HL-60/S4 (cell line): Measurements from ENCODE around the gene TSHZ1.
"Not testable (repeated sequence)": the region's sequence is repeated elsewhere in the genome, so short reads cannot be mapped to it uniquely, and the experiment has no call there.

Experiments used
- in situ Hi-C: fragments of 300-500 bp; cut with MboI; formaldehyde crosslinking; loops from 2 replicates; pipeline ENCODE4 v1.14.3; 2022; ENCODE audit warnings: low sequenced_read_pairs

TSHZ1 gene

DNA sequence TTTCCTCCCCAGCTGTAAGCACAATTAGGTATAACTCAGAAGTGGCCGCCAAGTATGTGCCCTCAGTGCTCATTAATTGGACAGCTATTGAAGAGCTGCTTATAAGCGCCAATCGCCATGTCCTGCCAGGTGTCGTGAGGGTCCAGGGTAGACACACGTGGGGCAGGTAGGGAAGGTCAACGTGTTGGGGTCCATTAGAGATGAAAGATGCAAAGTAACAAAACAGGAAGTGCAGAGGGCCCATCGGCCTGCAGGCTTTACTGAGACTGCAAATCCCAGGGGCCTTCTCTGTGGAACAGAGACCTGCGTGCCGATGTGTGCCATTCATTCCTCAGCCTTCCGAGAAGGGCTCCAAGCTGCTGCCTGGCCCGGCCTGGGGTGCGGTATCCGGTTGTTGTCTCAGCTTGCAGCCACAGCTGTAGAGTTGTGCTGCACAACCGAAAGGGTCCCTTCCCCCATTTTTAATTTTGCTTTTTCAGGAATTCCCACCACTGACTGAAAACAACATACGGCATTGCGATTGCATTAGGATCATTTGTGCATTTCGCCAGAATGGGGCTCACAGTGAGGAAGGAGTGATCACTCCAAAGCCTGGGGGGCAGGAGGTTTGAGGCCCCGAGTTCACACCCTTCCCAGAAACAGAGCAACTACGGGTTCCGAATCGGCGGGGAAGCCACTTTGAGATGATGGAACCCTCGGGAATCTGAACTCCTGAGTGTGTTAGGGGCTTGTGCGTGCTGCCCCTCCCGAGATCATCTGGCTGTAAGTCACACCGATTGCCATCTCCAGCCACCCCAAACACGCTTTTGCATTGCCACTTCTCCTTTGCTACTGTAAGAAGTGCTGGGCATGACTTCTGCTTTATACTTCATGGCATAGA, 94.3 kb downstream of the TSHZ1 start:
- in situ Hi-C loops, result no loop called here

DNA sequence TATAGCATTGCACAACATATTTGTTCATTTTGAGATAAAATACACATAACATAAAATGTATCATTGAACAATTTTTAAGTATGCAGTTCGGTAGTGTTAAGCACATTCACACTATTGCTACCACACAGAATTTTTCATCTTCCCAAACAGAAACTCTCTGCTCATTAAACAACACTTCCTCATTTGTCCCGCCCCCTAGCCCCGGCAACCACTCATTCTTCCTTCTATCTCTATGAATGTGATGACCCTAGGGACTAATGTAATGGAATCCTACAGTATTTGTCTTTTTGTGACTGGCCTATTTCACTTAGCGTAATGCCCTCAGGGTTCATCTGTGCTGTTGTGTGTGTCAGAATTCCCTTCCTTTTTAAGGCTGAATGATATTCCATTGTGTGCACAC, 95.4 kb downstream of the TSHZ1 start:
- in situ Hi-C loops, result no loop called here

DNA sequence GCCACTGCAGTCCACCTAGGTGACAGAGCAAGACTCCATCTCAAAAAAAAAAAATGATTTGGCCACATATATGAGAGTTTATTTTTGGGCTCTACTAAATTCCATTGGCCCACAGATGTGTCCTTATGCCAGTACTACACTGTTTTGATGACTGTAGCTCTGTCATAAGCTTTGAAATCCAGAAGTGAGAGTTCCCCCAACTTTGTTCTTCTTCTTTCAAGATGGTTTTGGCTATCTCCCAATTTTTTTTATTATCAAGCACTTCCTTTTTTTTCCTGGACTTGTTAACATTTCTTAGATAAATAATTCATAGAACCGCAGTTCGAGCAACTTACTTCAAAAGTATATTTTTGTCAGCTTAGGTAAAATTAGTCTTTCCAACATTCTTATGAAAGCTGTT, 96.9 kb downstream of the TSHZ1 start:
- in situ Hi-C loops, result no loop called here

DNA sequence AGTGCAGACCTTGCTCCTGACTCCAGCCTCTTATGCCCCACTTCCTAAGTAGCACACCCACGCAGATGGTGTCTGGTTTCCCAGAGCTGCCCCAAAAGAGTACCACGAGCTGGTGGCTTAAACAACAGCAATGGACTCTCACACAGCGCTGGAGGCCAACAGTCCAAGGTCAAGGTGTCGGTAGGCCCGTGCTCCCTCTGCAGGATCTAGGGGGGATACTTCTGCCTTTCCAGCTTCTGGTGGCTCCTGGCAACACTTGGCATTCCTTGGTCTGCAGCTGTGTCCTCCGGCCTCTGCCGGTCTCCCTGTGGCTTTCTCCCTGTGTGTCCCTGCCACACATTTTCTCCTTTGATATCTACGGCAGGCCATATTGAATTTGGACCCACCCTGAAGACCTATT, 99.0 kb downstream of the TSHZ1 start:
- in situ Hi-C loops, result no loop called here

DNA sequence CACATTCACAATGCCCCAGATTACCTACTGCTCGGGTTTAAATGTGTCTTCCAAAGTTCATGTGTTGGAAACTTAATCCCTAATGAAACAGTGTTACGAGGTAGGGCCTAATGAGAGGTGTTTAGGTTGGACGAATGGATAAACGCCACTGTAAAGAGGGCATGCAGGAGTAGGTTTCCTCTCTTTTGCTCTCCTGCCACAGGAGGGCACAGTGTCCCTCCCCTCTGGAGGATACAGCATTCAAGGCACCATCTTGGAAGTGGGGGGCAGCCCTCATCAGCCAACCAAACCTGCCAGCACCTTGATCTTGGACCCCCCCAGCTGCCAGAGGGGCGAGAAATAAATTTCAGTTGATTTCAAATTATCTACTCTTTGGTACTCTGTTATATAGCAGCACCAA, 103.5 kb downstream of the TSHZ1 start:
- in situ Hi-C loops, result no loop called here

DNA sequence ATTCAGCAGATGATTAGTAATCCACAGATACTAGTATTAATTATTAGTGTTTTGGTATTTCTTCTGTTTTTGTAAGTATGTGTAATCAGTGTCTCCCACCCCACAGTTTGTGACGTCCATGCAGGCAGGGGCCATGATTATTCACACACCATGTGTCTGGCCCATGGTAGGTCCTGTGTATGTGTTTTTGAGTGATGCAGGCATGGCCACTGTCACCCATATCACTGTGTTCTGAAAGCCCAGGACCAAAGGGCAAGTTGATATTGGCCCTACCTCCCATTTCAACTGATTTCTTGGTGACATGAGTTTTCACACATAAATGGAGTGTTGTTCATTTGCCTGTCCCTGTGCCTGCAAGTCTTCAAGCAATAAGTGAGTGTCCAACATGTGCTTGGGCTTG, 104.0 kb downstream of the TSHZ1 start:
- in situ Hi-C loops, result no loop called here

DNA sequence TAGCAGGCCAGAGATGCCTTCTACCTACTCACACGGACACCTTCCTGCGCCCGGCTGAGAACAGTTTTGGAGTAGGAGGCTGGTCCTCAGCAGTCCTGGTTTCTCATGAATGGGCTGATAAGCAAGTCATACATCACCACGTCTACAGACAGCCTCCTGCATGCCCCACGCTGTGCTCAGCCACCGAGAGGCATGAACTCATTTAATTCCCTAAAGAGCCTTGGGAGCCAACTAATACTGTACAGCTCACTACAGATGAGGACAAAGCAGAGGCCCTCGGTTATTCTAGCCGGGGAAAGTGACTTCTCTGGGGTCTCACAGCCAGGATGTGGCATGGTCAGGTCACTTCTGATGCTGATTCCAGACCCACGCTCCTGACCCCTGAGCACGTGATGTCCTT, 105.6 kb downstream of the TSHZ1 start:
- in situ Hi-C loops, result no loop called here

DNA sequence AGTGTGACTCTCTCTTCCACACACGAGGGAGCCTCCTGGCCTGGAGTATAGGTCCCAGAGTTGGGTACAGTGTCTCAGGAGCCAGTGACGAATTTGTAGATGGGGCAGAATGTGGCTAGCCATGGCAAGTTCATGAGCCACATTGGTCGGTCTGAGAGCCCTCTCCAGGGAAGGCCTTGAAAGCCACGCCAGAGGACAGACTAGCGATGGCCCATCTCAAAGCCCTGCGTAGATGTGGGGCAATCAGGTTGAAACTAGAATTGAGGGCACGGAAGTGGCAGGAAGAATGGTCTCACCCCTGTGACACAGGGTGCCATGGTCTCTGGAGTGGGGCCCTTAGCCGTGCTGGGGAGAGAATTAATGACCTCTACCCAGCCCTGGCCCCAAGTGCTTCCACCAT, 106.2 kb downstream of the TSHZ1 start:
- in situ Hi-C loops, result no loop called here

DNA sequence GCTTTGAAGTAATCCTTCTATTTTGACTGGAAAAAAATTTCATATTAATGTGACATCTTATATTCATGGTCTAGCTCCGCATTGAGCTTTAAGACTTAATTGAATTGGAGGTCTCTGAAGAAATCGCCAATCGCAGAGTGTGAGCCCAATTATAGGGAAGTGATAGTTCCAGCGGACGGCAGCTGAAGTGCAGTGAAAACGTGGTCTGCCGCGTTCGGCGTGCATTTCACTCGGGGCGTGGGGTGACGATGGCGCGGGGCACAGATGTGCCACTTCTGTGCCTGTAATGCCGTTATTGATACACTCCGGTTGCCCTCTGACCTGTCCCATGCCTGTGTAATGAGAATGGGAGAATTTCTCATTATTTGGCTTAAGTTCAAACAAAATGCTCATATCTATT, 106.7 kb downstream of the TSHZ1 start:
- in situ Hi-C loops, result no loop called here

DNA sequence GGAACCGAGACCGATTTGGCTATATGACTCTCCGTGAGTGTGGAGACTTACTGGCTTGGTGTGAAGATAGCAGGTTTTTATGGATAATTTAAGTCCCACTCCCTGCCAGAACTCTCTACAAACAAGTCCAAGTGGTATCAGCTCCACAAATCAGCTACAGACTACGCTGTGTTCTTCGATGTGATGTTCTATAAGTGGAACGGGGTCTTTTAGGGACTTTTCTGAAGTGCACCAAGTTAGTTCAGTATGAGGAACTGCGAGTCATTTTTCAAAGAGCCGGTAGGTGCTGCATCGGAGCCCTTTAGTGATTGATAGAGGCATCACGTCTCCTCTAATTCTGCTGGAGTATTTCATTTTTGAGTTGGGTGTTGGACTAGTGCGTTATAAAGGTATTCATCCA, 107.1 kb downstream of the TSHZ1 start:
- in situ Hi-C loops, result no loop called here

DNA sequence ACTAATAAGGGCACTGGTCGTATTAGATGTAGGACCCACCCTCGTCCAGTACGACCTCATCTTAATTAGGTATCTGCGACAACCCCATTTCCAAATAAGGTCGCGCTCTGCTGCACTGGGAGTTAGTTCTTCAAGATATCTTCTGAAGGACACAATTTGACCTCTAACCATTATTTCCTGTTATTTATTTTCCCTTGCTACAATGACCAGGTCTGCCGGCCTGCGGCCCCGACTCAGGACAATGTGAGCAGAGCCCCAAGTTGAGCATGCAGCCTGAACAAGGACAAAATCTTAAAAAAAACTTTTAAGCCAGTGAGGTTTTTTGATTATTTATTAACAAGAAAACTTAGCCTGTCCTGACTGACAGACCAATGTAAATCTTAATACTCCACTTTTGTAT, 109.3 kb downstream of the TSHZ1 start:
- in situ Hi-C loops, result no loop called here

DNA sequence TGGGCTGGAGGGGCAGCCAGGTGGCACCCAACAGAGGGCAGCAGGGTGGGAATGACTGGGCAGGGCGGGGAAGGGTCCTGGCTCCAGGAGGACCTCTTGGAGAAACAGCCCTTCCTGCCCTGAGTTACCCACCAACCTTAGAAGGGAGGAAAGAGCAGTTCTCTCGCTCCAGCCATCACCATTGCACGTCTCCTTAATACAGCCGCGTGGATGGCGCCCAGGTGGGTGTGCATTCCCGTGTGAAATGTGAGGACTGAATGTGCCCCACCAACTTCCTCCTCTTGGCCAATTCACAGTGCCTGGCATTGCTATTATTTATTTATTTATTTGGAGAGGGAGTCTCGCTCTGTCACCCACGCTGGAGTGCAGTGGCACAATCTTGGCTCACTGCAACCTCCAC, 109.9 kb downstream of the TSHZ1 start:
- in situ Hi-C loops, result no loop called here

DNA sequence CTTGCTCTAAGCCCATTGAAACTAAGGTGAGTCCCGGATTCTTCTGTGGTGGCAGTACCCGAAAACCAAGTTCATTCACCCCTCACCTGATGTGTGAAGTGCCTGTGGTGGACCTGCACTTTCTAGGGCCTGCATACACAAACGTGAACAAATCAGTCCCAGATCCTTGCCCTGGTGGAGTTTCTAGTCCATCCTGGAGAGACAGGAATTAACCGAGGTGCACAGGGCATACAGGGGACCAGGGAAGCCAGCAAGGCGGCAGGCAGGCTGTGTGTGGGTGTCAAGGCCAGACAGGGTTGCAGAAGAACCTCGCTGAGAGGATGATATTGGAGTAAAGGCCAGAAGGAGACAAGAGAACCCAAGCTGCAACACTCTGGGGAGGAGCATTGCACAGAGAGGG, 110.8 kb downstream of the TSHZ1 start:
- in situ Hi-C loops, result no loop called here

DNA sequence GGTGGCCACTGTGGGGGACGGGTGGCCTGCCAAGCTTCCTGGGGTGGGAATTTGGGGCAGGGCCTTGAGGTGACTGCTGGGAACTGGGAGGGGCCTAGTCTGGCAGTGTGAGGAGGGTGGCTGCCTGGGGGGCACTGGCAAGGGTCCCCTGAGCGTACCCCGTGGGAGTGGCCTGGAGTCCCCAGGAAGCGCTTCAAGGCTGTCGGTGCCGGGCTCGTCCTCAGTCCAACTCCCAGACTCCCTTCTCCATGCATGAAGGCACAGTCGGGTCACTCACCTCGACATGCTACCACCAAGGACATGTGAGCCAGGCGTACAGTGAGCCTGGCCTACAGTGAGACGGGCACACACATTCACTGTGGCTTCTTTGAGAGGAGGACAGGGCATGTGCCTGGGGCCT, 111.6 kb downstream of the TSHZ1 start:
- in situ Hi-C loops, result no loop called here

DNA sequence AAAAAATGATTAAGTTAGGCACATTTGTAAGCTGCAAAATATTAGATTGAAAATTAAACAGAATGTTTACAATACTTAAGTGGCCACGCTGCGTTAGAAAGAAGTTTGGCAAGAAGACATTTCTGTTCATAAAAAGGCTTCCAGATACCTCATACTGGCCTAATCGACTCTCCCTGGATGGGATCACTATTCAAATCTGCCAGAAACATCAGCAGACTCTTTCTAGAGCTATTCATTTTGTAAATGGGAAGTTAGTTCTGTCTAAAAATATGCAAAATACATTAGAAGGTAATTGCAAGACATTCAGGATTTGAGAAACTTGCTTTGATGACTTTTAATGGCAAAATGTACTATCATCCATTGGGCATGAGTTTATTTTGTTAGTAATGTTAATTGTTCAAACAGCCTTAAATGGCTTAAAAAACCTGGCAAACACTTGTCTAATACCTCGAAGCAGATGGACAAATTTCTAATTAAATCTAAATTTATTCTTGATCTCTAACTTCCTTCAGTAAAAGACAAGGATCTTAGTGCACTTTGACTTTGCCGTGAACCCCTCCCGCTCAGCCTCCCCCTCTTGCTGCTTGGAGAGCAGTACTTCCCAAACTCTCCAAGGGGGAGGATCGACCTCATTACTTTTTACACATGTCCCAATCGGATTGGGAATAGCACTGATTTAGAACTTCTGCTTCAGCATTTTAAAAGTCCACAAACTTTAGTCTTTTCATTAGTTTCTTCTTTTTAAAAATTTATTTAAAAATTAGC, 113.4 kb downstream of the TSHZ1 start:
- in situ Hi-C loops, result no loop called here

DNA sequence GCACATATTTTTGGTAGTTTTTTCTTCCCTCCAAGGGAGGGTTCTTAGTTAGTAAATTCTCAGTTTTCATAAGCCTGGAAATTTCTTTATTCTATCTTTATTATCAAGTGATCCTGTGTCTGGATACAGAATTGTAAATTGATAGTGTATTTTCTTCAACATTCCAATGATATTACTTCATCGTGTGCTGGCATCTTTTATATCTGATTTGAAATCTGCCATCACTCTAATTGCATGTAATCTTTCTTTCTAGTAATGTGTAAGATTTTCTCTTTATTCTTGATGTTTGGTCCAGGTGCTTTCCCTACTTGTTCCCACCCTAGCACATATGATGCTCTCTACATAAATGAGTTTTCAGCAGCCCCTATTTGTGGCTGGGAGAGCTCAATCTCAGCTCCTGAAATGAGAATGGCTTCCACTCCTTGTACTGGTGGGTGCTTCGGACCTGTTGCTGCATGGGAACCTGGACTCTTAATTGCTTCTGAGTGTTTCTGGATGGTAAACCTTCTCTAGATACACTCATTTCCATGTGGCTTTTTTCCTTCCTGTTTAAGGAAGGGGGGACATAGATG, 114.2 kb downstream of the TSHZ1 start:
- in situ Hi-C loops, result no loop called here

DNA sequence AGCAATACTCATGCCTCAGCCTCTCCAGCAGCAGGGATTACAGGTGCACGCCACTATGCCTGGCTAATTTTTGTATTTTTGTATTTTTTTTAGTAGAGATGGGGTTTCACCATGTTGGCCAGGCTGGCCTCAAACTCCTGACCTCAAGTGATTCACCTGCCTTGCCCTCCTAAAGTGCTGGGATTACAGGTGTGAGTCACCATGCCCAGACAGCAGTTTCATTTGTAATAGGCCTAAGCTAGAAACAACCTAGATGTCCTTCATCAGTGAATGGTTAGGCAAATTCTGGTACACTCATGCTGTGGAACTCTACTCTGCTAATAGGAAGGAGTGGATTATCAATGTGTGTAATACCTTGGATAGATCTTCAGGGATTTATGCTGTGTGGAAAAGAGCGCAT, 119.2 kb downstream of the TSHZ1 start:
- in situ Hi-C loops, result not testable (repeated sequence)

DNA sequence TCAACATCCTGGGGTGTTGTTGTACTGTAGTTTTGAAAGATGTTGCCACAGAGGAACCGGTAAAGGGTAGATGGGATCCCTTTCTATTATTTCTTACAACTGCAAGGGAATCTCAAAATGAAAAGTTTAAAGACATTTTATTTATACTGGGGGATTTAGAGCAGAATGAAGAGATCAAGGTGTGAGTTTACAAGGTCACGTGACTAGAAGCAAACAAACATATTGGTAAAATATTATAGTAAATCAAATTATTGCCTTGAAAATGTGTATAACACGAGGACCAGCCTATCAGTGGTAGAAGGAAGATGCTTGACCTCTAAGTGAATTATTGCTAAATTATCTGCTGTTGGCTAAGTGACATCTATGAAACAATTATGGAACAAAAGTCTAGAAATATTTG, 119.7 kb downstream of the TSHZ1 start:
- in situ Hi-C loops, result no loop called here

DNA sequence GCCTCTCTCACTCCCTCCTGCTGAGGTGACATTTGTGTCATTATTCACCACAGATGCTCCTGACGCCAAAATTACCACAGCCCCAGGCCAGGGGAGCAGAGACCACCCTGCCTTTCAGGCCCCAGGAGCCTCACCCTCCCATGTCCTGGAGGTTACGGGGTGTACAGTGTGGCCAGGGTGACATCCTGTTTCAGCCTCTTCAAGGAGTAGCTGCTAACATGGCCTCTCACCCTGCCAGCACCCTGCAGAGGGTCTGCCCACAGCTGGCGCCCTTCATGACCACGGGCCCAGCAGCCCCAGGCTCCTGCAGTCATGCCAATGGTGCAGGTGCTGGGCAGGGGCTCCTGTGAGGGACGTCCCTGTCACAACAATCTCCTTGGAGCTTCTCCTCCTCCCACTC, 124.3 kb downstream of the TSHZ1 start:
- in situ Hi-C loops, result no loop called here

DNA sequence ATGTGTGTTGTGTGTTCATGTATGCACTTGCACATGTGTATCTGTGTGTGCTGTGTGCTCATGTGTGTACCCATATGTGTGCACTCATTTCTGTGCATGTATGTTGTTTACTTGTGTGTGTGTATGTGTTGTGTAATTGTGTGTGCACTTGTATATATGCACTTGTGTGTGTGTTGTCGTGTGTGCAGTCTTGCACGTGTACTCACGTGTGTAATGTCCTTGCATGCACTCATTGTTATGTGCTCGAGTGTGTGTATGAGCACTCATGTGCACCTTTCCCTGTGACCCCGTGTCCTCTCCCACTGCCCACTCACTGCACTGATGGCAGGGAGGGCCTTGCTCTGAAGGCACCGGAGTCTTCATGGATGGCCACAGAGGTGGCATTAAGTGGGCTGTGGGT, 124.9 kb downstream of the TSHZ1 start:
- in situ Hi-C loops, result no loop called here

DNA sequence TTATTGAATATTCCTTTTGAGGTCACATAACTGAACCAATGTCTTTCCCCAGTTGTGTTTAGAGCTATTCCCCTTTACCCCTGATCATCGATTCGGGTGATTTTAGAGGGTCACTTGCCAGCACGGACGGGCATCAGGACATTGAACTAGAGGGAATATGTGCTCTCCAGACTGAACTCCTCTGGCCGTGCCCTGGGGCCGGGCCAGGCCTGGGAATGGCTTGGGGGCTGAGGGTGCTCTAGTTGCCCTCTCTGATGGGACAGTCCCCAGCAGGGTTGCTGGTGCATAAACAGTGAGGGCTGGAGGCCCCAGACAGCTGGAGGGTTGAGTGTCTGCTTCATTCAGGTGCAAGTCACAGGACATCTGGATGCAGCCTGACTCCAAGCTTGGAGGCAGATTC, 126.2 kb downstream of the TSHZ1 start:
- in situ Hi-C loops, result no loop called here

DNA sequence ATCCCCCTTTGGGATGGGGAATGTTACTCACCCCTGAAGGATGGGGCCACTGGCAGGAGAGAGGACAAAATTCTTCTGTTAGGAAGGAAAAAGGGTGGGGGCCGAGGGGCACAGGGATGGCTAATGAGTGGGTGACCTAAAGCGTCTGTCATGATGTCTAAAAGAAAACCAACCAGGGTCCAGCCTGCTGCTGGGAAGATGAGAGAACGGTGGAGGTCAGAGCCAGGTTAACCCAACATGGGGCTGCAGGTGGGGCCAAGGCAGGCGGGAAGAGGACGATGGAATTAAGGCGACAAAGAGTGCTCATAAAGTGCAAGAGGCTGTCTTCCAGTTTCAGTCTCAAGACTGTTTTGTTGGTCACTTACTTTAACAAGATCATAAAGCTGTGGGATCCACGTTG, 126.8 kb downstream of the TSHZ1 start:
- in situ Hi-C loops, result no loop called here
